ENCODE results near the gene DNAJC12. TPM values are rescaled to one million over a fixed set of nuclear protein-coding genes. Genes with fewer than 3 reads are reported as not detected.

Gene DNAJC12
- total RNA-seq, 1 donor, result 1.3 TPM

DNA sequence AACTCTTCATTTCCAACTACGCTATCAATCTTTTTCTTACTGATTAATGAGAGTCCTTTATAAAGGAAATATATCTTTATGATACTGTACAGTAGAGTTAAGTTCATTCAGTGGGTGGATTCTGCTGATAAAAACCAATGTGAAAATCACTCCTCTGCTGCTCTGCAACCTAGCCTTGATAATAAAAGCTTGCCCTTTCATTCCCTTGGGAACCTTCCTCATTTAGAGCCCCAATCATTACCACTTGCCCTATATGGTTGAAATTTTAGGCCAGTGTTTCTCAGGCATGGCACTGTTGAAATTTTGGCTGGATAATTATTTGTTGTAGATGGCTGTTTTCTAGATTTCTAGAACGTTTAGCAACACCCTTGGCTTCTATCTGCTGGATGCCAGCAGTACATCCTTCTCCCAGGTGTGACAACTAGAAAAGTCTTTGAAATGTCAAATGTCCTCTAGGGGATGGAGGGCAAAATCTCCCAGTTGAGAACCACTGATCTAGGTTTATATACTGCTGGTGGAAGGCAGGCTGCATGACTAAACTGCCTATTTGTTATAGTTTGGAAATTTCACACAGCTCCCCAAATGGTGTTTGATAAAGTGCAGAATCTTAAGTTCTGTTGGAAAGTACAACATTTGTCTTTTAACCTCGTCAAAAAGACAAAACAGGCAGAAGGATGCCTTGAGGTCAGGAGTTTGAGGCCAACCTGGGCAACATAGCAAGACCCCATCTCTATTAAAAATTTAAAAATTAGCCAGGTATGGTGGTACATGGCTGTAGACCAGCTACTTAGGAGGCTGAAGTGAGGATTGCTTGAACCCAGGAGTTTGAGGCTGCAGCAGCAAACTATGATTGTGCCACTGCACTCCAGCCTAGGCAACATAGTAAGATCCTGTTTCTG is 37.6 kb upstream of the DNAJC12 start:
- DNase-seq (ENCODE audit: low read depth), result no peak
- no peak overlapping the region for H3K4me3 ChIP-seq (ENCODE audit: low read depth, low read length)
- TF ChIP-seq, protein P1, sequence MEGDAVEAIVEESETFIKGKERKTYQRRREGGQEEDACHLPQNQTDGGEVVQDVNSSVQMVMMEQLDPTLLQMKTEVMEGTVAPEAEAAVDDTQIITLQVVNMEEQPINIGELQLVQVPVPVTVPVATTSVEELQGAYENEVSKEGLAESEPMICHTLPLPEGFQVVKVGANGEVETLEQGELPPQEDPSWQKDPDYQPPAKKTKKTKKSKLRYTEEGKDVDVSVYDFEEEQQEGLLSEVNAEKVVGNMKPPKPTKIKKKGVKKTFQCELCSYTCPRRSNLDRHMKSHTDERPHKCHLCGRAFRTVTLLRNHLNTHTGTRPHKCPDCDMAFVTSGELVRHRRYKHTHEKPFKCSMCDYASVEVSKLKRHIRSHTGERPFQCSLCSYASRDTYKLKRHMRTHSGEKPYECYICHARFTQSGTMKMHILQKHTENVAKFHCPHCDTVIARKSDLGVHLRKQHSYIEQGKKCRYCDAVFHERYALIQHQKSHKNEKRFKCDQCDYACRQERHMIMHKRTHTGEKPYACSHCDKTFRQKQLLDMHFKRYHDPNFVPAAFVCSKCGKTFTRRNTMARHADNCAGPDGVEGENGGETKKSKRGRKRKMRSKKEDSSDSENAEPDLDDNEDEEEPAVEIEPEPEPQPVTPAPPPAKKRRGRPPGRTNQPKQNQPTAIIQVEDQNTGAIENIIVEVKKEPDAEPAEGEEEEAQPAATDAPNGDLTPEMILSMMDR (IDR thresholded peaks at IDR 0.05; ENCODE audit: insufficient read depth, low read depth, low read length), result no peak

DNA sequence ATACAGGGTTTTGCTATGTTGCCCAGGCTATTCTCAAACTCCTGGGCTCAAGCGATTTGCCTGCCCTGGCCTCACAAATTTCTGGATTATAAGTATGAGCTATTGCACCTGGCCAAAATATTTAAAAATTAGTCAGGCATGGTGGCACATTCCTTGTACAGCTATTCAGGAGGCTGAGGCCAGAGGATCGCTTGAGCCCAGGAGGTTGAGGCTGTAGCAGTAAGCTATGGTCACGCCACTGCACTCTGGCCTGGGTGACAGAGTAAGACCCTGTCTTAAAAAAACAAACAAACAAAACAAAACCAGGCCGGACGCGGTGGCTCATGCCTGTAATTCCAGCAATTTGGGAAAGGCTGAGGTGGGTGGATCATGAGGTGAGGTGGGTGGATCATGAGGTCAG is 32.0 kb upstream of the DNAJC12 start:
- H3K4me3 ChIP-seq (ENCODE audit: low read depth, low read length), result no peak overlapping the region
- no peak for DNase-seq (ENCODE audit: low read depth)
- TF ChIP-seq, protein P1 (IDR thresholded peaks at IDR 0.05; ENCODE audit: insufficient read depth, low read depth, low read length), result no peak

DNA sequence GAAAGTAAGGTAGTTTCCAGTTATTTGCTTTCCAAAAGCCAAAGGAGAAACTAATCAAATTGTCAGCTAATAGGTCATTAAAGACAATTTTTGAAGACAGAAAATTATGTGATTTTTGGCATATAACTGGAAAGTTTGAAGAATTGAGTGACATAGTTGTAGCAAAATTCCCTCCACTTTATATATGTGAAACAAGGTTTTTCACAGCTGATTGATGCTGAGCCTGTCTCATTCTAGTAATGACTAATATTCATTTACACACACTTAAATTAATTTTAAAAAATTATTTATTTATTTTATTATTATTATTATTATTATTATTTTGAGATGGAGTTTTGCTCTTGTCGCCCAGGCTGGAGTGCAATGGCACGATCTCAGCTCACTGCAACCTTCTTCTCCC is 30.1 kb upstream of the DNAJC12 start:
- no peak overlapping the region for H3K4me3 ChIP-seq (ENCODE audit: low read depth, low read length)
- DNase-seq (ENCODE audit: low read depth), result no peak
- TF ChIP-seq, protein P1 (IDR thresholded peaks at IDR 0.05; ENCODE audit: insufficient read depth, low read depth, low read length), result no peak

DNA sequence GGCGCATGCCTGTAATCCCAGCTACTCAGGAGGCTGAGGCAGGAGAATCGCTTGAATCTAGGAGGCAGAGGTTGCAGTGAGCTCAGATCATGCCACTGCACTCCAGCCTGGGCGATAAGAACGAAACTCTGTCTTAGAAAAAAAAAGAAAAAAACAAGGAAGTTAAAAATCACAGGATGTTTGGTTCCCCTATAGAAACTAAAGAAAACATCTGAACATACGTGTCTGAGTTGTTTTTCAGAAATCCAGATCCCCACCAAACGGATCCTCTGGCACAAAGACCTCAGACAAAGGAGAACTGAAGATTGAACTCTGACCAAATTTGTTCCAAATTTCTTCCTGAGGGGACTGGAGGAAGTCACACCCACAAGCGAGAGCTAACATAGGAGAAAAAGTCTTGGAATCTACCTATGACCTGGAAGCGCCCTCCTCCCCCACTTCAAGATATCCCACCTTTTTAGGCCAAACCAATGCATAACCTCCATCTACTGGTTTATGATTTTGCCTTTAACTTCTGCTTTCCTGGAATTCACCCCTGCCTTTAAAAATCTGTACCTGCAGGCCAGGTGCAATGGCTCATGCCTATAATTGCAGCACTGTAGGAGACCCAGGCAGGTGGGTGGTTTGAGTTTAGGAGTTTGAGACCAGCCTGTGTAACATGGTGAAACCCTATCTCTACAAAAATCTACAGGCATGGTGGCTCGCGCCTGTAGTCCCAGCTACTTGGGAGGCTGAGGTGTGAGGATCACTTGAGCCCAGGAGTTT is 26.8 kb upstream of the DNAJC12 start:
- TF ChIP-seq, protein P1 (IDR thresholded peaks at IDR 0.05; ENCODE audit: insufficient read depth, low read depth, low read length), result no peak
- no peak overlapping the region for H3K4me3 ChIP-seq (ENCODE audit: low read depth, low read length)
- DNase-seq (ENCODE audit: low read depth), result no peak

DNA sequence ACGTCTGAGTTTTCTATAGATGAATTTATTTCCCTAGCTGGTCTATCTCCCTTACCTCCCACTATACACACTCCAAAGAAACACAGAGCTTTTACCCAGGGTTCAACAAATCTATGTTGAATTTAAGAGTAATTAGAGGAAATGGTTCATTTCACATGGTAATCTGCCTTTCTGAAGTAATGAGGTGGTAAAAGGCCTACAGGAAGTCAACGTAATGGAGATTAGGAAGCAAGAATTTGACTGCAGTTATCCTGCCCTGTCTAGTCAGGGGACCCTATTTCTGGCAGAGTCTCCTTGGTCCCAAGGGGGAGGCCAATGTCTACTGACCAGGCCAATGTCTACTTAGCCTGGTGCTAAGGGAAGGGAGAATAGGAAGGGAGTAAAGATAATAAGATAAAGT is 25.1 kb upstream of the DNAJC12 start:
- H3K4me3 ChIP-seq (ENCODE audit: low read depth, low read length), result no peak overlapping the region
- no peak for DNase-seq (ENCODE audit: low read depth)
- TF ChIP-seq, protein P1 (IDR thresholded peaks at IDR 0.05; ENCODE audit: insufficient read depth, low read depth, low read length), result no peak

DNA sequence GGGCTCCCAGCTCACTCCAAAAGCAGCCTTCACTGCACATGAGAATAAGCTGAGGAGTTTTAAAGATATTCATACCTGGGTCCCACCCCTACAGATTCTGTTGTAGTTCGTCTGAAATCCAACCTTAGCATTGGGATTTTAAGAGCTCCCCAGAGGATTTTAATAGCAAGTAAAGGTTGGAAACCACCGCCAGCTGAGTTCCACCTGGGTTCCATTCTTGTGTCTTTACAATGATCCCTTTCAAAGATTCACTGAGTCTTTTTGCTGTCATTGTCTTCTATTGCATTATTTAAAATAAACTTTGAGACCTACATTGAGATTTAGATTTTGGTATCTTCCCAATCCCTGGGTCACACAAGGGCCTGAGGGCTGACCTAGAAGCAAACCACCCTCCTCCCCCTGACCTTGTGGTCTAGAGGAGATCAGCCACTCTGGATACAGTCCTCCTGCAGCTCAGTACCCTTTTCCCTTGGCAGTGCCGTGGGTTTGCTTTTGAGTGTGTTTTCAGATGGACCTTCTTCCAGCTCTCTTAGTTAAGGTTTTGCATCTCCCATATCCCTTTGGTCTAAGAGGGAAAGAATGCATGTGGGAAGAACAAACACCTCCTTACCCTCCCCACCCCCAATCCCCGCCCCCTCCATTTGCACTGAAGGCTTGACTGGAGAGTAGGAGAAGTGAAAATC is 23.9 kb upstream of the DNAJC12 start:
- DNase-seq (ENCODE audit: low read depth), result no peak
- H3K4me3 ChIP-seq (ENCODE audit: low read depth, low read length), result no peak overlapping the region
- TF ChIP-seq, protein P1 (IDR thresholded peaks at IDR 0.05; ENCODE audit: insufficient read depth, low read depth, low read length), result no peak
